HG02571 (cell line): ENCODE measurements around the gene SNRPD3.
A peak's percentile ranks its signal among the peaks of the same experiment; 100 is the strongest.
"Not testable (repeated sequence)": the region's sequence is repeated elsewhere in the genome, so short reads cannot be mapped to it uniquely, and the experiment has no call there.

ENCODE experiments used
- ATAC-seq: cut with Tn5 transposase; IDR thresholded peaks from one replicate; pipeline ENCODE4 v1.9.1; 2021; ENCODE audit warnings: mild to moderate bottlenecking, moderate library complexity; ENCODE audit not compliant: unreplicated experiment

The SNRPD3 gene

GRCh38 chr22:24590596-24591173, 34.9 kb downstream of the SNRPD3 start:
- no peak for ATAC-seq

GRCh38 chr22:24591286-24591830, 35.6 kb downstream of the SNRPD3 start:
- no peak for ATAC-seq

GRCh38 chr22:24592058-24592850, 36.5 kb downstream of the SNRPD3 start:
- peak; percentile 24 for ATAC-seq

- peak; percentile 75 for ATAC-seq
These were observed 37.2 kb downstream of the SNRPD3 start, which contains the start of gene LRRC75B for GRCh38 chr22:24592851-24593558. TSS of gene LRRC75B (minus strand) at chr22:24593073. CDS start at chr22:24593039, 34 bp downstream.

GRCh38 chr22:24593559-24593835, 37.7 kb downstream of the SNRPD3 start:
- not testable (repeated sequence) for ATAC-seq

- no peak for ATAC-seq
These were observed 38.2 kb downstream of the SNRPD3 start for GRCh38 chr22:24593836-24594568.

- ATAC-seq = no peak
These were observed 38.8 kb downstream of the SNRPD3 start for GRCh38 chr22:24594569-24595120.

GRCh38 chr22:24595228-24595627, 39.4 kb downstream of the SNRPD3 start:
- ATAC-seq = no peak

GRCh38 chr22:24595863-24596262, 40.1 kb downstream of the SNRPD3 start:
- no peak for ATAC-seq

GRCh38 chr22:24597076-24597475, 41.3 kb downstream of the SNRPD3 start:
- not testable (repeated sequence) for ATAC-seq

GRCh38 chr22:24599514-24599913, 43.7 kb downstream of the SNRPD3 start:
- no peak for ATAC-seq

- ATAC-seq = not testable (repeated sequence)
These were observed 44.3 kb downstream of the SNRPD3 start for GRCh38 chr22:24599958-24600715.

- ATAC-seq = no peak
These were observed 45.7 kb downstream of the SNRPD3 start for GRCh38 chr22:24601217-24602104.

- ATAC-seq = not testable (repeated sequence)
These were observed 46.4 kb downstream of the SNRPD3 start for GRCh38 chr22:24602105-24602749.

GRCh38 chr22:24602847-24603769, 47.3 kb downstream of the SNRPD3 start, which contains the start of gene GGT1:
TSS of gene GGT1 (plus strand) at chr22:24603193. CDS start at chr22:24611082, 7,889 bp downstream.
- ATAC-seq = not testable (repeated sequence)

GRCh38 chr22:24603770-24604629, 48.2 kb downstream of the SNRPD3 start:
- not testable (repeated sequence) for ATAC-seq
